Mucosa of descending colon (tissue), 3 donors: Measurements from ENCODE around the gene ITCH. TPM values are rescaled to one million over a fixed set of nuclear protein-coding genes. Genes with fewer than 3 reads are reported as not detected.

Experiments used
- ATAC-seq: fragments of 200-7000 bp; cut with Tn5 transposase; one replicate; pipeline ENCODE4 v1.9.1; 2020; ENCODE audit warnings: mild to moderate bottlenecking, moderate library complexity
- DNase-seq, 3 donors: peaks; one replicate each; pipeline ENCODE4 v3.0.0-alpha.2; 2020
- H3K36me3 ChIP-seq: fragments of 200-600 bp; one replicate; pipeline ENCODE4 v1.8.0; 2021; ENCODE audit warnings: low read depth, mild to moderate bottlenecking
- H3K4me1 ChIP-seq: fragments of 200-600 bp; one replicate; pipeline ENCODE4 v1.8.0; 2021; ENCODE audit warnings: low read depth, mild to moderate bottlenecking
- H3K4me3 ChIP-seq: fragments of 200-600 bp; one replicate; pipeline ENCODE4 v1.8.0; 2021; ENCODE audit warnings: mild to moderate bottlenecking
- H3K9me3 ChIP-seq: fragments of 200-600 bp; one replicate; pipeline ENCODE4 v1.8.0; 2021; ENCODE audit warnings: mild to moderate bottlenecking
- CTCF ChIP-seq: fragments of 200-600 bp; IDR thresholded peaks from one replicate; pipeline ENCODE4 v1.8.0; 2022; ENCODE audit warnings: antibody characterized with exemption, mild to moderate bottlenecking
- intact Hi-C, 2 donors: fragments of 100-400 bp; cut with DNase I in 1 of 2; cut with micrococcal nuclease in 1 of 2; formaldehyde crosslinking; loops; one replicate each; pipeline versions ENCODE4 v1.11.0 to v1.11.1; 2022; cut with DNase I, micrococcal nuclease
- total RNA-seq, 3 donors: library from RNA; stranded (reverse); fragmentation: NEBNext Ultra II Directional in 2 of 3; extraction: Animal tissue kit (Norgen Biotek cat#: 25700) in 2 of 3; gene quantifications; one replicate each; pipeline versions ENCODE4 v1.2.1 to v1.2.4, GENCODE V29; 2021 to 2023
- donor health status: DM: no; HTN: no; CAD: no; lungs with moderate emphysema.
- donor health status: DM: no; HTN: no; CAD: no.
- donor health status: DM: no; HTN: yes; CAD: no.

Gene ITCH
- total RNA-seq, 3 donors from 2014 or later, result 60.0 to 81.0 (median 75.0) TPM

GRCh38 chr20:34500823-34501222 lies 137.8 kb downstream of the ITCH start:
- DNase-seq (no peak), ATAC-seq (no peak)
- Histone ChIP-seq H3K9me3 (peaks cover 6% of the 10 kb centered on the region), H3K4me1 (no peaks in the 10 kb centered on the region), H3K36me3 (peaks cover 4% of the 10 kb centered on the region), H3K4me3 (no peak overlapping the region)
- intact Hi-C loops, result no loop called here
- no peak for TF ChIP-seq CTCF

GRCh38 chr20:34506480-34506879 lies 143.4 kb downstream of the ITCH start:
- H3K4me1 ChIP-seq, result no peaks in the 10 kb centered on the region
- no peak overlapping the region for H3K4me3 ChIP-seq
- H3K36me3 ChIP-seq, result peaks cover 4% of the 10 kb centered on the region
- ATAC-seq, result no peak
- intact Hi-C loops, result no loop called here
- no peaks in the 10 kb centered on the region for H3K9me3 ChIP-seq
- no peak for TF ChIP-seq CTCF
- no peak for DNase-seq

- intact Hi-C loops, result no loop called here
- no peak for ATAC-seq
- no peak for DNase-seq
- Histone ChIP-seq H3K36me3 (peaks cover 4% of the 10 kb centered on the region), H3K9me3 (no peaks in the 10 kb centered on the region), H3K4me3 (no peak overlapping the region), H3K4me1 (no peaks in the 10 kb centered on the region)
- no peak for TF ChIP-seq CTCF
These were observed 144.8 kb downstream of the ITCH start for GRCh38 chr20:34507702-34508413.

GRCh38 chr20:34510575-34510974 lies 147.5 kb downstream of the ITCH start:
- Histone ChIP-seq H3K9me3 (no peaks in the 10 kb centered on the region), H3K4me1 (peaks cover 4% of the 10 kb centered on the region), H3K4me3 (no peak overlapping the region), H3K36me3 (no peaks in the 10 kb centered on the region)
- no peak for TF ChIP-seq CTCF
- intact Hi-C loops, result no loop called here
- ATAC-seq, result no peak
- no peak for DNase-seq

- TF ChIP-seq CTCF, result no peak
- no peaks in the 10 kb centered on the region for H3K36me3 ChIP-seq
- H3K4me3 ChIP-seq, result no peak overlapping the region
- no peak for ATAC-seq
- H3K4me1 ChIP-seq, result peaks cover 4% of the 10 kb centered on the region
- intact Hi-C loops, result no loop called here
- H3K9me3 ChIP-seq, result no peaks in the 10 kb centered on the region
- no peak for DNase-seq
These were observed 148.8 kb downstream of the ITCH start for GRCh38 chr20:34511891-34512265.
